ENCODE results near the gene INKA1.
"Not testable (repeated sequence)": the region's sequence is repeated elsewhere in the genome, so short reads cannot be mapped to it uniquely, and the experiment has no call there.

DNA sequence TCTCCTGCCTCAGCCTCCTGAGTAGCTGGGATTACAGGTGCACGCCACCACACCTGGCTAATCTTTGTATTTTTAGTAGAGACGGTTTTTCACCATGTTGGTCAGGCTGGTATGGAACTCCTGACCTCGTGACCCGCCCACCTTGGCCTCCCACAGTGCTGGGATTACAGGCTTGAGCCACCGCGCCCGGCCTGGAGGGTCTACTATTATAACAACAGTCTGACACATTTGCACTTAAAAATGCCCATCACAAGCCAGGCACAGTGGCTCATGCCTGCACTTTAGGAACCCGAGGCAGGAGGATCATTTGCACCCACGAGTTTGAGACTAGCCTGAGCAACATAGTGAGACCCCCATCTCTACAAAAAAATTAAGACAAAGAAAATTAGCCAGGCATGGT lies 20.8 kb upstream of the INKA1 start:
- TF ChIP-seq, protein P1, sequence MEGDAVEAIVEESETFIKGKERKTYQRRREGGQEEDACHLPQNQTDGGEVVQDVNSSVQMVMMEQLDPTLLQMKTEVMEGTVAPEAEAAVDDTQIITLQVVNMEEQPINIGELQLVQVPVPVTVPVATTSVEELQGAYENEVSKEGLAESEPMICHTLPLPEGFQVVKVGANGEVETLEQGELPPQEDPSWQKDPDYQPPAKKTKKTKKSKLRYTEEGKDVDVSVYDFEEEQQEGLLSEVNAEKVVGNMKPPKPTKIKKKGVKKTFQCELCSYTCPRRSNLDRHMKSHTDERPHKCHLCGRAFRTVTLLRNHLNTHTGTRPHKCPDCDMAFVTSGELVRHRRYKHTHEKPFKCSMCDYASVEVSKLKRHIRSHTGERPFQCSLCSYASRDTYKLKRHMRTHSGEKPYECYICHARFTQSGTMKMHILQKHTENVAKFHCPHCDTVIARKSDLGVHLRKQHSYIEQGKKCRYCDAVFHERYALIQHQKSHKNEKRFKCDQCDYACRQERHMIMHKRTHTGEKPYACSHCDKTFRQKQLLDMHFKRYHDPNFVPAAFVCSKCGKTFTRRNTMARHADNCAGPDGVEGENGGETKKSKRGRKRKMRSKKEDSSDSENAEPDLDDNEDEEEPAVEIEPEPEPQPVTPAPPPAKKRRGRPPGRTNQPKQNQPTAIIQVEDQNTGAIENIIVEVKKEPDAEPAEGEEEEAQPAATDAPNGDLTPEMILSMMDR (conservative IDR thresholded peaks at IDR 0.05; ENCODE audit: low read depth, low read length) = not testable (repeated sequence)
- not testable (repeated sequence) for TF ChIP-seq EZH2phosphoT487 (IDR thresholded peaks at IDR 0.05; ENCODE audit: borderline replicate concordance, low read length)

Data from PC-3 (cell line).